Stimulated activated CD4-positive, alpha-beta T cell treated with anti-CD3 and anti-CD28 coated beads, Interleukin-12 subunit alpha, Interleukin-12 subunit beta, amount 100 ng/mL, for 48 hours (primary cell): ENCODE data around the gene SDHC.
"Not testable (repeated sequence)": the region's sequence is repeated elsewhere in the genome, so short reads cannot be mapped to it uniquely, and the experiment has no call there.

ENCODE experiments used
- DNase-seq, 3 donors: peaks; one replicate each; pipeline ENCODE4 v3.0.0-alpha.2; 2020; ENCODE audit warnings: low read depth in 2 of 3, low spot score in 1 of 3

SDHC gene

DNA sequence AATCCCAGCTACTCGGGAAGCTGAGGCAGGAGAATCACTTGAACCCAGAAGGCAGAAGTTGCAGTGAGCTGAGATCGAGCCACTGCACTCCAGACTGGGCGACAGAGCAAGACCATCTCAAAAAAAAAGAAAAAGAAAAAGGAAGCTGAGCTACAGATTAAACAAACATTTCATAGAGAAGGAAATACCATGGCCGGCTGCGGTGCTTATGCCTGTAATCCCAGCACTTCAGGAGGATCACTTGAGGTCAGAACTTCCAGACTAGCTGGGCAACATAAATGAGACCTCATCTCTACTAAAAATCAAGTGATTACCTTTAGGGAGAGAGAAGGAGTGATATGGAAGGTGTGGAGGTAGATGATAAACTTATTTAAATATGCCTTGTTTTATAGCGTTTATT lies 67.5 kb downstream of the SDHC start:
- no peak for DNase-seq

- DNase-seq: no peak
Observed at GRCh38 chr1:161382214-161383019, 68.2 kb downstream of the SDHC start.

GRCh38 chr1:161388639-161389038 lies 74.5 kb downstream of the SDHC start:
- no peak for DNase-seq

DNA sequence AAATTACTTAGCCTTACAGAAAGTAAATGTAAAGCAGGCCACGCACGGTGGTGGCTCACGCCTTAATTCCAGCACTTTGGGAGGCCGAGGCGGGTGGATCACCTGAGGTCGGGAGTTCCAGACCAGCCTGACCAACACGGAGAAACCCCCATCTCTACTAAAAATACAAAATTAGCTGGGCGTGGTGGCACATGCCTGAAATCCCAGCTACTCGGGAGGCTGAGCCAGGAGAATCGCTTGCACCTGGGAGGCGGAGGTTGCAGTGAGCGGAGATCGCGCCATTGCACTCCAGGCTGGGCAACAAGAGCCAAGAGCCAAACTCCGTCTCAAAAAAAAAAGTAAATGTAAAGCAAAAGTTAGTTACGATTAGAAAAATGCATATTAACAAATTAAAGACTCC lies 75.0 kb downstream of the SDHC start:
- not testable (repeated sequence) for DNase-seq

- peak; percentile 89 to 91 (median 90) for DNase-seq
Observed at GRCh38 chr1:161389691-161390558, 75.7 kb downstream of the SDHC start.

GRCh38 chr1:161390559-161390858 lies 76.3 kb downstream of the SDHC start:
- no peak for DNase-seq

- DNase-seq: not testable (repeated sequence)
Observed at GRCh38 chr1:161391136-161391535, 77.0 kb downstream of the SDHC start.

DNA sequence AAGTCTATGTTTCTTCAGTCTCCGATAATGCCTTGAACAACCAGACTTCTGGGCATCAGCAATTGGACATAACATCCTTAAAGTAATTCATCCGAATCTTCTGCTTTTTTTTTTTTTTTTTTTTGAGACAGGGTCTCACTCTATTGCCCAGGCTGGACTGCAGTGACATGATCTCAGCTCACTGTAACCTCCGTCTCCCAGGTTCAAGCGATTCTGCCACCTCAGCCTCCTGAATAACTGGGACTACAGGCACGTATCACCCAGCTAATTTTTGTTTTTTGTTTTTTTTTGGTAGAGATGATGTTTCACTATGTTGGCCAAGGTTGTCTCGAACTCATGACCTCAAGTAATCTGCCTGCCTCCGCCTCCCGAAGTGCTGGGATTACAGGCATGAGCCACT lies 77.4 kb downstream of the SDHC start:
- no peak for DNase-seq

DNA sequence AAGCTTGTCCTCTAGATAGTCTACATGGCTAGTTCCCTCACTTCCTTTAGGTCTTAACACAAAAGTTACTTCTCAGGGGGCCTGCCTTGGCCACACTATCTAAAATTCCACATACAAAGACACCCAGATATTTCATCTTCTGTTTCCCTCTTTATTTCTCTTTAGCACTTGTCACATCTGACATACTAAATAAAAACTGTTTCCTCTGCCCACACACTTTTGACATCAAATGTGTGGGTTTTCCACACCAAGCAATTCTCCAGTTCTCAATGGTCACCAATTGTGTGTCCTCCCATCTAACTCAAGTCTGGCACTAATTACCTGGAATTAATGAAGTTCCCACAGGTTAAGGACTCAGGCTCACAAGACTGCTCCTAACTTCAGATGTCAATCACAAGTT lies 79.0 kb downstream of the SDHC start:
- no peak for DNase-seq

- not testable (repeated sequence) for DNase-seq
Observed at GRCh38 chr1:161397038-161397437, 82.9 kb downstream of the SDHC start.

DNA sequence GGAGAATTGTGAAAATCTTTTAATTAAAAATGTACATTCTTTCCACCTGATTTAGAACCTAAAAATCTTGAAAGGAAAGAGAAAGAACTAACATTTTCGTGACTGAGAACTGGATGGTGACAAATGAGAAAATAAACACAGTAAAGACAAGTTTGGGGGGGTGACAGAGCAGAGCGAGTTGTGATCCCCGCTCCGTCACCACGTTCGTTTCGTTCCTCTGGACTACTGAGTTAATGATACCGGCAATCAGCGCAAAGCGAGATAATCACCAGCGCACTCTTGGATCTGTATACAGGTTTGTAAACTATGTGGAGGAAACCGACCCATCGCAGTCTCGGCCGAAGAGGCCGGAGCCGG lies 84.7 kb downstream of the SDHC start:
- DNase-seq: no peak

DNA sequence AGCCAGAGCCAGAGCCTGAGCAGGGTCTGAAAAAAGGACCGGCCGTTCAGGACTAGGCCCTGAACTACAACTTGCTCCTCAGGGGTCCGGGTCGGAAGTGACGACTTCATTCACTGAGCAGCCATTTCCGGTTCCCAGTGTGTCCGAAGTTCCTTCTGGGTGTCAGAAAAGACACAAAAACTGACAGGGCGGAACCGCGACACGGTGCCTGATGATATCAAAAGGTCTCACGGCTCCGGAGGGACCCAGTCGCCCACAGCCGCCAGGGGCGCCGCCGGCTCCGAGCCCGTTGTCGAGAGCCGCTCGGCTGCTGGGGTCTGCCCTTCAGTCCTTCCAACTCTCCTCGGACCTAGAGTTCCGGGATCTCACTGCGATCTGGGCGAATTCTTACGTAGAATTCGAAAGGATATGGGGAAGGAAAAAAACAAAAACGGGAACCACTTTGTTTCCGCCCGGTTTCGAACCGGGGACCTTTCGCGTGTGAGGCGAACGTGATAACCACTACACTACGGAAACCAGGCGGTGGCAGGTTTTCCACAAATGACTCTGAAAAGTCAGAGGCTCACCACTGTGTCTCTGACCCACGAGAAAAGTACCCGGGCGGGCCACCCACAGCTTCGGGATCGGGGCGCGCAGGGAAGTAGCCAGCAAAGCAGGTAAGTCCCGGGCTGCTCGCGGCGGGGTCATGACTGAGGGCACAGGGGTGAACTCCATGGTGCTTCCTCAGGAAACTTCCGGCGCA lies 85.2 kb downstream of the SDHC start:
- DNase-seq: peak; percentile 80 to 96 (median 89)

GRCh38 chr1:161402446-161402845 lies 88.3 kb downstream of the SDHC start:
- DNase-seq: no peak

DNA sequence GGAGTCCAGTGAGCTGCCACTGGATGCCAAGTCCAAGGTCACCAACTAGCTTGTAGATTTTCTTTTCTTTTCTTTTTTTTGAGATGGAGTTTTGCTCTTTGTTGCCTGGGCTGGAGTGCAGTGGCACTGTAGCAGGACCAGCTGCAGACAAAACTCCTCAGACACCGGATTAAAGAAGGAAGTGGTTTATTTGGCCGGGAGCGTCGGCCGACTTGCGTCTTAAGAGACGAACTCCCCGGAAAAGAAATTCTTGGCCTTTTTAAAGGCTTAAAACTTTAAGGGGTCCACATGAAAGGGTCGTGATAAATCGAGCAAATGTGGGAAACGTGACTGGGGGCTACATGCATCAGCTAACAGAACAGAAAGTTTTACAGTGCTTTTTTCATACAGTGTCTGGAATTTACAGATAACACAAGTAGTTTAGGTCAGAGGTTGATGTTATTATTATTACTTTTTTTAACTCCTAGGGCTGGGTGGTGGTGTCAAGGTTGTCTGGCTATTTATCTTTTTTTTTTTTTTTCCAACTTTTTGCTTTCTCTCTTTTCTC lies 89.9 kb downstream of the SDHC start:
- DNase-seq: no peak

DNA sequence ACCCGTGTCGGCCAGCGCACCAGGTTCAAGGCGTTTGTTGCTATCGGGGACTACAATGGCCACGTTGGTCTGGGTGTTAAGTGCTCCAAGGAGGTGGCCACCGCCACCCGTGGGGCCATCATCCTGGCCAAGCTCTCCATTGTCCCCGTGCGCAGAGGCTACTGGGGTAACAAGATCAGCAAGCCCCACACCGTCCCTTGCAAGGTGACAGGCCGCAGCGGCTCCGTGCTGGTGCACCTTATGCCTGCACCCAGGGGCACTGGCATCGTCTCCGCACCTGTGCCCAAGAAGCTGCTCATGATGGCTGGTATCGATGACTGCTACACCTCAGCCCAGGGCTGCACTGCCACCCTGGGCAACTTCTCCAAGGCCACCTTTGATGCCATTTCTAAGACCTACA lies 92.4 kb downstream of the SDHC start:
- not testable (repeated sequence) for DNase-seq

GRCh38 chr1:161407451-161407985 lies 93.3 kb downstream of the SDHC start:
- no peak for DNase-seq

GRCh38 chr1:161408429-161409052 lies 94.4 kb downstream of the SDHC start:
- DNase-seq: no peak

DNA sequence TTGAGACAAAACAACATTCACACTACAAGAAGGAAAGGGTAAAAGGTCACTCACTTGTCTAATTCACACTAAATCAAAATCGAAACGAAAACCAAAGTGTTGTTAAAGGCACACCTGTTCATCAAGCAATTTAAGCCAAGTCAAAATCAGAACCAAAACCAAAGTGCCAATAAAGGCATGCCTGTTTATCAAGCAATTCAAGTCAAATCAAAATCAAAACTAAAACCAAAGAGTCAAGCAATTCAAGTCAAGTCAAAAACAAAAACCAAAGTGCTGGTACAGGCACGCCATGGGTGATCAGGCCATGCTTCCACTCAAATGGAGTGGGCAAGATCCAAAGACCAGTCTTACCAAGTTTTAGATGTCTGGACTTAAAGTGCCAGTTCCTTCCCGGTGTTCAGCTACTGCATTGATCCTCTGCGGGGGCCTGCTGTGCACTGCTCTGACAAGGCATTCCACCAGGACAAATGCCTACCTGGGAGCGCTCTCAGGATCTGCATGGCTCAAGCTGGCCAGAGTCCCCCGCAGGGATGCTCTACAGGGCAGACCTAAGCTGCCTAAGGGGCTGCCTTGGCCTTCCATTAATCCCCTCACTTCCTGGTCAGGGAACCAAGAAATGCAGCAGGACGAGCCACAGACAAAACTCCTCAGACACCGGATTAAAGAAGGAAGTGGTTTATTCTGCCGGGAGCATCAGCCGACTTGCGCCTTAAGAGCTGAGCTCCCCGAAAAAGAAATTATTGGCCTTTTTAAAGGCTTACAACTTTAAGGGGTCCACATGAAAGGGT lies 95.9 kb downstream of the SDHC start:
- not testable (repeated sequence) for DNase-seq

GRCh38 chr1:161410636-161410970 lies 96.4 kb downstream of the SDHC start:
- not testable (repeated sequence) for DNase-seq
